NCI-H446 (cell line): ENCODE results near the gene LRRC14B.
"Not testable (repeated sequence)": the region's sequence is repeated elsewhere in the genome, so short reads cannot be mapped to it uniquely, and the experiment has no call there.

Experiments used
- DNase-seq, 2 experiments: peaks; one replicate each; lab custom pipeline; 2025; lab: John Stamatoyannopoulos, UW

Gene LRRC14B

GRCh38 chr5:241045-241669, 49.9 kb downstream of the LRRC14B start:
- DNase-seq, result not testable (repeated sequence)

- not testable (repeated sequence) for DNase-seq
Observed at GRCh38 chr5:243683-244367, 52.5 kb downstream of the LRRC14B start.

GRCh38 chr5:245717-246116, 54.4 kb downstream of the LRRC14B start:
- DNase-seq, result not testable (repeated sequence)
